GM12872 (cell line): ENCODE measurements around the gene ING4.

ENCODE experiments used
- TF ChIP-seq, protein P1 (sequence below): IDR thresholded peaks from 3 replicates; pipeline ENCODE4 v1.5.1; 2011; ENCODE audit warnings: low read depth, mild to moderate bottlenecking, low read length, moderate library complexity; ENCODE audit not compliant: insufficient read depth

ING4 gene

DNA sequence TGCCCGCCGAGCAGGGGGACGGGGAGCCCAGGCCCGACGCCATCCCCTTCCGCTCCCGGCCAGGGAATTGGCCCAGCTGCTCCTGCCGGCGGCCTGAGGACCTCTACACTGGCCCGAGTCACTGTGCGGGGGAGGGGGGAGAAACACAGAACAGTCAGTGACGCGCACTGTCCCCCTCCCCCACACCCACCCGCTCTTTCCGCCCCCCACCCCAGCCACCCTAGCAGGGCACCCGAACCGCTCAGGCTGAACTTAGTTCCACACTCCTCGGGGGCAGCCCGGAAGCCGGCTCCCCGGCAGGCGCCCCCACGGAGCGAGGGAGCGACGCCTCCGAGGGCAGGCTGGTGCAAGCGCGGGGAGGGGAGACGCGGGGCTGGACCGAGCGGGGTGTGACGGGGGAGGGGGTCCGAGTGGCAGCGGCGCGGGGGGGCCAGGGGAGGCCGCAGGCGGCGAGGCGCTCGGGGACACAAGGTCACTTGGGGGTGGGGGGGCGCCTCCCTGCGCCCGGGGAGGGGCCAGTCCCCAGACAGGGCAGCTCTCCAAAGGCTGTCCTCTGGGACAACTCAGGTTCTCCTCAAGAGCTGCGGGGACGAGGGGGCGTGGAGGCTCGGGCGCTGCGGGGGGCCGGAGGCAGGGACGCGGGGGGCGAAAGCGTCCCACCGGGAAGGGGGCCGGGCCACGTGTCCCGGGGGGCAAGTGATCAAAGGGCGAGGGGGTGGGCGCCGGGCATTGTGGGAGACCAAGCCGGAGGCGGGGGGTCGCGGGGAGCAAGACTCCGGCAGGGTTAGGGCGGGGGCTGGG lies 56.4 kb downstream of the ING4 start:
- TF ChIP-seq, protein P1, sequence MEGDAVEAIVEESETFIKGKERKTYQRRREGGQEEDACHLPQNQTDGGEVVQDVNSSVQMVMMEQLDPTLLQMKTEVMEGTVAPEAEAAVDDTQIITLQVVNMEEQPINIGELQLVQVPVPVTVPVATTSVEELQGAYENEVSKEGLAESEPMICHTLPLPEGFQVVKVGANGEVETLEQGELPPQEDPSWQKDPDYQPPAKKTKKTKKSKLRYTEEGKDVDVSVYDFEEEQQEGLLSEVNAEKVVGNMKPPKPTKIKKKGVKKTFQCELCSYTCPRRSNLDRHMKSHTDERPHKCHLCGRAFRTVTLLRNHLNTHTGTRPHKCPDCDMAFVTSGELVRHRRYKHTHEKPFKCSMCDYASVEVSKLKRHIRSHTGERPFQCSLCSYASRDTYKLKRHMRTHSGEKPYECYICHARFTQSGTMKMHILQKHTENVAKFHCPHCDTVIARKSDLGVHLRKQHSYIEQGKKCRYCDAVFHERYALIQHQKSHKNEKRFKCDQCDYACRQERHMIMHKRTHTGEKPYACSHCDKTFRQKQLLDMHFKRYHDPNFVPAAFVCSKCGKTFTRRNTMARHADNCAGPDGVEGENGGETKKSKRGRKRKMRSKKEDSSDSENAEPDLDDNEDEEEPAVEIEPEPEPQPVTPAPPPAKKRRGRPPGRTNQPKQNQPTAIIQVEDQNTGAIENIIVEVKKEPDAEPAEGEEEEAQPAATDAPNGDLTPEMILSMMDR, result no peak

- TF ChIP-seq, protein P1, result no peak
Measured at GRCh38 chr12:6605421-6606330, 57.2 kb downstream of the ING4 start.

GRCh38 chr12:6604259-6605029 lies 58.5 kb downstream of the ING4 start:
- TF ChIP-seq, protein P1, result no peak

GRCh38 chr12:6603095-6603567 lies 59.8 kb downstream of the ING4 start:
- TF ChIP-seq, protein P1, result no peak

- TF ChIP-seq, protein P1, result no peak
Measured at GRCh38 chr12:6602526-6602925, 60.4 kb downstream of the ING4 start.
